SKM-1 treated with dmso at 0.1 percent for 144 hours (cell line): Measurements from ENCODE around the gene BHLHE40.

Experiments
- DNase-seq: peaks from one replicate; lab custom pipeline; 2025; ENCODE audit not compliant: unreplicated experiment; lab: John Stamatoyannopoulos, UW

BHLHE40 gene

DNA sequence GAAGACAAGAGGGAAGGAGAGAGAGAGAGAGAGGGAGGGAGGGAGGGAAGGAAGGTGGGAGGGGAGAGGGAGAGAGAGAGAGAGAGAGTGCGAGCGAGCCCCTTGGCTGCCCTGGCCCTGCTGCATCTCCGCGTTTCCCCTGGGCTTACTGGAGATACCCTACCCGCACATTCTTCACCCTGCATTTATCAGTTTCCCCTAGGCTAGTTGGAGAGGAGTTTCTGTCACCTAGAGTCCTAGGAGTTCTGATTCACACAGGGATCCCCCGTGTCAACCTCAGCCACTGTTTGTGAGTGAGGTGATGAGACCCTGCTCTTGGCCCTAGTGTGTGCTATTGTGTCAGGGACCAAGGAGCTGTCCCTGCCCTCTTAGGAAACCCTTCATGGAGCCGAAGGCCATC, 18.7 kb downstream of the BHLHE40 start:
- no peak for DNase-seq

GRCh38 chr3:4999531-5000184, 20.4 kb downstream of the BHLHE40 start:
- no peak for DNase-seq

GRCh38 chr3:5001135-5001534, 21.9 kb downstream of the BHLHE40 start:
- DNase-seq: no peak

DNA sequence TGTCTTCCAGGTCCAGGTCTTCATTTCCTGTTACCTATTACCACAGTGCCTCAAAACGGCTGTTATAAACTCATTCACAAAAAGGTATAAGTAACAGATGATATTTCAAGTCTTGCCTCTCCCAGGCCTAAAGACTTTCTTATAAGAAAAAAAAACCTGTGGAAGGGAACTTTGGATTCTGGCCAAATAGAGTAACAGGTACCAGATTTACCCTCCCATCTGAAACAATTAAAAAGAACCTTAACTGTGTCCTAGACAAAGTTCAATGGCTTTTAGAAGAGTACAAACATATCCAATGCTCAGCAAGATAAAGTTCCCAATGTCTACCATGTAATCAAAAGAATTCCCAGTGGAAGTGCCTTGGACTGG, 22.6 kb downstream of the BHLHE40 start:
- no peak for DNase-seq

DNA sequence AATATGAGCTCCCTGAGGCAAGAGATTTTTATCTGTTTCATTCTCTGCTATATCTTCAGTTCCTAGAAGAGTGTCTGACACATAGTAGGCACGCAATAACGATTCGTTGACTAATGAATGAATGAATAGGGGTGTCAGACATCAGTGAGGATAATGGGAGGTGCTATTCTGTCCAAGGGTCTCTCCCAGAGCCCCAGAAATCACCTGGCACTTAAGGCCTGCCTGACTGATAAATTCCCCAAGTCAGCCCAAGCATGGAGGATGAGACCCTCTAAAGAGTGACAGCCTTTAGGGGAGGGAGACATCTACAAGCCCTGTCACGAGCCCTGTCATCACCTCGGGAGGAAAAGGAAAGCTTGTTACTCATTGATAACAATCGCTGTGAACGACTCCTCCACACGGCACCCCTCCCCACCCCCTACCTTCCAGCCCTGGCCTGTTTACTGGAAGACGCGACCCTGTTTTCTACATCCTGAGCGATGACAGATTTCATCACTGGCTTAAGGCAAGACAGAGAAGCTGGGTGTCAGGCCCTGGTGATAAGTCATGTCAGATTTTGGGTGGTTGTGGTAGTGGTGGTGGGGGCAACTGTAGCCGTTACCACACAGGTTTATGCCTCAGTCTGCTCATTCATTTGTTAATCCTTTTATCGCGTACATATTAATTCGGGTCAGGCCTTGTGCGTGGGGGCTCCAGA, 23.1 kb downstream of the BHLHE40 start:
- no peak for DNase-seq

GRCh38 chr3:5002871-5003247, 23.6 kb downstream of the BHLHE40 start:
- no peak for DNase-seq

GRCh38 chr3:5004319-5005152, 25.3 kb downstream of the BHLHE40 start:
- DNase-seq: no peak

DNA sequence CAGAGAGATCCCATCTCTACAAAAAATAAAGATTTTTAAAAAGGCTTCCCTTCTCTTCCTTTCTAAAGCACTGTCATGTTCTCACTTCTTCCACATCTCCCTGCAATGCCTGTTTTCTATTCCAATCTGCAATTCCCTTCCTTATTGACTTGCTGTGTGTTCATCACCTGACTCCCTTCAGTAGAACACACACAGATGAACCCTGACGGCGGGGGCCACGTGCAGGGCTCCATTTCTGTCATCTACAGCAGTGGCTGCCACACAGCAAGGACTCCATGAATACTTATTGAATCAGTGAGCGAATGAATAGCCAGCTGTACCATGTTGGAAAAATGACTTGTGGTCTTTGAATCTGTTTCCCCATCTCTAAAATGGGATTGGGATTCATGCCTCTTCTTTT, 26.1 kb downstream of the BHLHE40 start:
- DNase-seq: no peak

- DNase-seq: peak; percentile 26
Measured at GRCh38 chr3:5006755-5007202, 27.5 kb downstream of the BHLHE40 start.

DNA sequence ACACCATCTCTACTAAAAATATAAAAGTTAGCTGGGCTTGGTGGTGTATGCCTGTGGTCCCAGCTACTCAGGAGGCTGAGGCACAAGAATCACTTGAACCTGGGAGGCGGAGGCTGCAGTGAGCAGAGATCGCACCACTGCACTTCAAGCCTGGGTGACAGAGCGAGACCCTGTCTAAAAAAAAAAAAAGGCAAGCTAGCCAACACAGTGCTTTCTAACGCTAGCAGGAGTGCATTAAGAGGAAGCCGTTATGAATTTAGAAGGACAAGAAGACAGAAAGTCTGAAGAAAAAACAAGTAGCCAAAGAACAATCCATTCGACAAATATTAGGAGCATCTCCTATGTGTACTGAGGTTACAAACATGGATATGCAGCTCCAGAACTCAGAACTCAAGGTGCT, 28.6 kb downstream of the BHLHE40 start:
- DNase-seq: no peak

DNA sequence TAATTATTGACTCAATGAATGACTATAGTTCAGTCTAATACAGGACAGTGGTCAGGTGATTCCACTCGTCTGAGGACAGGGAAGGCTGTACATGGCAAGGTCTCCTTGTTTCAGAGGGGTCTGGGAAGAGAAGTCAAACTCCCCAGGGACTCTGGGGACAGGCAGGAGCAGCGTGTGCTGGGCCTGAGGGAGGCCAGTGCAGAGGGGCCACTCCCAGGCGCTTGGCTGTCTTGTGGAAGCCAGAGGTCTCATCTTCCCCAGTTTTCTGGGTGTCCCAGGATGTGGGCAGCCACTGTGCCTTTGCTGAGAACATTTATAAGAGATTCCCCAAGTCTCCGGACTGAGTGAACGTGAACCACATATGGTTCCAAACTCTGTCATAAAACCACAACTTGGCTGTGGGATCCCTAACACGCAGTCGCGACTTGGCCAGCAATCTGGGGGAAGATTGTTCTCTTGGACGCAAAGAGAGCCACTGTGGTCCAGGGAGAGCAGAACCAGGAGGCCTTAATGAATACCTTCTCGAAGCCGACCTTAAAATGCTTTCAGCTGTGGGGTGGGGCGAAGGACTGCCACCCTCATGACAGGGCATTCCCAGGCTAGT, 30.4 kb downstream of the BHLHE40 start:
- DNase-seq: no peak

DNA sequence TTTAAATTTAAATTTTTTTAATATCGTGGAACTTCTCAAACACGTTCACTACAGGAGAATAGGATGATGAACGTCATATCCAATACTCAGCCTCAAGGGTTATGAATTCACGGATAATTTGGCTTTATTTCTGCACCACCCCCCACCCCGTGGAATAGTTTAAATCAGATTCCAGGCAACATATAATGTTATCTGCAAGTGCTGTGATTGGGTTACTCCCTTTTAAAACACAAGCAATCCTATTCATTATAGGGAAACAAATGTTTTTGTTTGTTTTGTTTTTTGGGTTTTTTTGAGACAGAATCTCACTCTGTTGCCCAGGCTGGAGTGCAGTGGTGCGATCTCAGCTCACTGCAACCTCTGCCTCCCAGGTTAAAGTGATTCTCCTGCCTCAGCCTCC, 30.9 kb downstream of the BHLHE40 start:
- DNase-seq: no peak

GRCh38 chr3:5010706-5011554, 31.7 kb downstream of the BHLHE40 start:
- DNase-seq: no peak

GRCh38 chr3:5011555-5012256, 32.5 kb downstream of the BHLHE40 start:
- DNase-seq: peak; percentile 83

- DNase-seq: peak; percentile 35
Measured at GRCh38 chr3:5012367-5012766, 33.1 kb downstream of the BHLHE40 start.

DNA sequence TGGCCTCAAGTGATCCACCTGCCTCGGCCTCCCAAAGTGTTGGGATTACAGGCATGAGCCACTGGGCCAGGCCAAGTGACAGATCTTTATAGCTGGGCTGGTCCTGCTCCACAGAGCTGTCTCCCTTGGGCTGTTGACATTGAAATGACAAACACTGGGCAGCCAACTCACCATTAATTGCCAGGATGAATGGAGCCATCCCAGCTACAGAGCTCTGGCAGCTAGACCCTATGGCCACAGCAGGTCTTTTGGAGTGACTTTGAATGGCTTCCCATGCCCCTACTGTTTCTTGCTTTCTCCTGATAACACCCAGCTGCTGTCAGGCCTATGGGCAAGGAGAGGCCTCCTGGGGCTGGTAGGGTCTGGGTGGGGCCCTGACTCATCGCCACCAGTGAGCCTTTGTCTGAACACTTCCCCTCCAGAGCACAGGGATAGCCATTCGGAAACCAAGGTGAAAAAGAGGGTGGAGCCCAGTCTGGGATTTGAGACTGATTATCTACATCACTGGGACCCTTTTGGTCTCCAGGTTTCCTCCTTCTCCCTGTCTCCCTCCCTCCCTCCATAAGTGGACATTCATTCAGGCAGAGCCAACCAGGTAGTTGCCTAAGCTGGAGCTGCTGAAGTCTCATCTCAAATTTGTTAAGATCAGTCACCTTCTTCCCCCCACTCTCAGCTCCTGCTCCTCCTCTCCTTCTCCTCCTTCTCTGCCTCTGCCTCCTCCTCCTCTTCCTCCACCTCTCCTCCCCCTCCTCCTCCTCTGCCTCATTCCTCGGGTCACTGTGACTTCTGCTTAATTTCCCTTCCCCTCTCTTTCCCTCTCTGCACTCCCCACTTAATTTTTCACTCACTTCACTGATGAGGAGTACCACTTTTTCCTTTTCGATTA, 34.0 kb downstream of the BHLHE40 start:
- peak; percentile 41 for DNase-seq

- DNase-seq: no peak
Measured at GRCh38 chr3:5014391-5014790, 35.2 kb downstream of the BHLHE40 start.

DNA sequence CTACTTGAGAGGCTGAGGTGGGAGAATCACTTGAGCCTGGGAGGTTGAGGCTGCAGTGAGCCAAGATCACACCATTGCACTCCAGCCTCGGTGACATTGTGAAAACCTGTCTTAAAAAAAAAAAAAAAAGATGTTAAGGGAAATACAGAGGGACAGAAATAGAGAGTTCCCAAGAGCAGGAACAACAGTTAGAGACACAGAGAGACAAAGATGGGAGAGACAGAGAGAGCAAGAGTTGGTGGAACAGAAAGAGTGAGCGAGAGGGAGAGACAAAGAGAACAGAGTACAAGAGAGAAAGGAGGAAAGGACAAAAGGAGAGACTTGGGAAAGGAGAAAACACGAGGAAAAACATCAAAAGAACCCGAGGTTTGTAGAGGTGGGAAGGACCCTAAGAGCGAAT, 35.8 kb downstream of the BHLHE40 start:
- no peak for DNase-seq
